GM23248 (cell line): ENCODE data around the gene ATAD5. TPM values are rescaled to one million over a fixed set of nuclear protein-coding genes. Genes with fewer than 3 reads are reported as not detected.

Source experiments
- DNase-seq: peaks from one replicate; pipeline ENCODE4 v3.0.0-alpha.2; 2015
- H2AFZ ChIP-seq: fragments of 200-600 bp; sonication (generic); 2 replicates; pipeline ENCODE4 v1.6.1; 2016; ENCODE audit warnings: antibody characterized with exemption
- H3F3A ChIP-seq: fragments of 200-600 bp; sonication (generic); 2 replicates; pipeline ENCODE4 v1.6.1; 2016; ENCODE audit warnings: mild to moderate bottlenecking, antibody characterized with exemption, mixed run types; ENCODE audit not compliant: insufficient read depth
- H3K27ac ChIP-seq: fragments of 200-600 bp; sonication (generic); 2 replicates; pipeline ENCODE4 v1.5.1; 2016; ENCODE audit warnings: mild to moderate bottlenecking
- H3K27me3 ChIP-seq: fragments of 200-600 bp; sonication (generic); replicated peaks from 2 replicates; pipeline ENCODE4 v1.6.1; 2016; ENCODE audit warnings: mild to moderate bottlenecking; ENCODE audit not compliant: insufficient read depth
- H3K36me3 ChIP-seq: fragments of 200-600 bp; sonication (generic); 2 replicates; pipeline ENCODE4 v1.6.1; 2016; ENCODE audit warnings: low read depth, mild to moderate bottlenecking
- H3K4me1 ChIP-seq: fragments of 200-600 bp; sonication (generic); 2 replicates; pipeline ENCODE4 v1.6.1; 2016; ENCODE audit warnings: mild to moderate bottlenecking; ENCODE audit not compliant: insufficient read depth
- H3K4me2 ChIP-seq: fragments of 200-600 bp; sonication (generic); one replicate; pipeline ENCODE4 v1.6.1; 2016; ENCODE audit warnings: mild to moderate bottlenecking; ENCODE audit not compliant: unreplicated experiment
- H3K4me3 ChIP-seq: fragments of 200-600 bp; sonication (generic); 2 replicates; pipeline ENCODE4 v1.5.1; 2016; ENCODE audit warnings: mild to moderate bottlenecking
- H3K79me2 ChIP-seq: fragments of 200-600 bp; sonication (generic); 2 replicates; pipeline ENCODE4 v1.6.1; 2016; ENCODE audit warnings: mild to moderate bottlenecking; ENCODE audit not compliant: insufficient read depth
- H3K9ac ChIP-seq: fragments of 200-600 bp; sonication (generic); 2 replicates; pipeline ENCODE4 v1.6.1; 2016; ENCODE audit warnings: mild to moderate bottlenecking
- H3K9me2 ChIP-seq: fragments of 200-600 bp; sonication (generic); 2 replicates; pipeline ENCODE4 v1.6.1; 2016; ENCODE audit warnings: mixed run types, mild to moderate bottlenecking, moderate library complexity; ENCODE audit not compliant: insufficient read depth
- H3K9me3 ChIP-seq: fragments of 200-600 bp; sonication (generic); one replicate; pipeline ENCODE4 v1.6.1; 2017; ENCODE audit warnings: low read depth
- H4K20me1 ChIP-seq: fragments of 200-600 bp; sonication (generic); 2 replicates; pipeline ENCODE4 v1.6.0; 2016; ENCODE audit not compliant: insufficient read depth
- EZH2 ChIP-seq: fragments of 200-600 bp; sonication (generic); IDR thresholded peaks from 2 replicates; pipeline ENCODE4 v1.6.1; 2018; ENCODE audit warnings: antibody characterized with exemption, mild to moderate bottlenecking; ENCODE audit not compliant: insufficient read depth, poor library complexity, severe bottlenecking
- EZH2phosphoT487 ChIP-seq: fragments of 200-600 bp; sonication (generic); IDR thresholded peaks from 2 replicates; pipeline ENCODE4 v1.6.1; 2018; ENCODE audit warnings: antibody characterized with exemption, moderate library complexity, mild to moderate bottlenecking, low read depth; ENCODE audit not compliant: insufficient read depth
- WGBS, 2 experiments: methylation state at CpG; one replicate each; pipeline ENCODE4 v1.1.6; 2015 to 2017; ENCODE audit warnings: low lambda C conversion rate in 2 of 2, low coverage in 1 of 2; ENCODE audit errors: missing lambda C conversion rate in 2 of 2; 5-methylcytosine and 5-hydroxymethylcytosine counted together
- in situ Hi-C: fragments of 300-500 bp; cut with MboI; formaldehyde crosslinking; loops from 2 replicates; pipeline ENCODE4 v1.15.0; 2020
- polyA plus RNA-seq: library from polyadenylated mRNA; unstranded; fragments of >200 nt; fragmentation: Nextera tagmentation; extraction: Ambion mirVana; gene quantifications from 2 replicates; pipeline ENCODE4 v1.2.1, GENCODE V29; 2016
- total RNA-seq: library from RNA; depleted of rRNA; stranded (reverse); fragments of >200 nt; shearing (Covaris generic); gene quantifications from 2 replicates; pipeline ENCODE4 v1.2.3, GENCODE V29; 2014

Gene ATAD5
- total and polyA plus RNA-seq, 2 experiments from 2014 or later: 1.1 to 1.8 TPM

- Histone ChIP-seq H3K9ac (no peak overlapping the region), H2AFZ (no peak overlapping the region), H3K9me2 (no peaks in the 10 kb centered on the region), H3F3A (no peaks in the 10 kb centered on the region), H3K36me3 (no peaks in the 10 kb centered on the region), H3K27ac (no peak overlapping the region), H4K20me1 (no peaks in the 10 kb centered on the region), H3K27me3 (no peaks in the 10 kb centered on the region), H3K79me2 (no peaks in the 10 kb centered on the region), H3K4me1 (no peaks in the 10 kb centered on the region), H3K4me3 (no peak overlapping the region), H3K4me2 (no peak overlapping the region), H3K9me3 (no peaks in the 10 kb centered on the region)
- 95 to 99% methylated on average over 6 of the region's 6 CpGs for WGBS, 2 experiments
- DNase-seq: no peak
- TF ChIP-seq EZH2phosphoT487 (no peak), EZH2 (no peak)
- in situ Hi-C loops: no loop called here
These were observed 16.3 kb downstream of the ATAD5 start for GRCh38 chr17:30848021-30848420.

- no peaks in the 10 kb centered on the region for H4K20me1 ChIP-seq
- H3K79me2 ChIP-seq: no peaks in the 10 kb centered on the region
- H3K27me3 ChIP-seq: no peaks in the 10 kb centered on the region
These were observed 22.4 kb downstream of the ATAD5 start for GRCh38 chr17:30854146-30854545.

GRCh38 chr17:30858556-30859250, 26.9 kb downstream of the ATAD5 start:
- H3K4me3 ChIP-seq: no peak overlapping the region
- no peaks in the 10 kb centered on the region for H3K36me3 ChIP-seq
- H3K4me1 ChIP-seq: no peaks in the 10 kb centered on the region
- no peaks in the 10 kb centered on the region for H3K9me2 ChIP-seq
- in situ Hi-C loops: no loop called here
- H3K4me2 ChIP-seq: no peak overlapping the region
- WGBS, 2 experiments: 85 to 88% methylated on average over 9 of the region's 9 CpGs
- H3K79me2 ChIP-seq: no peaks in the 10 kb centered on the region
- peak; percentile 20 for DNase-seq
- H3K9ac ChIP-seq: no peak overlapping the region
- no peak overlapping the region for H2AFZ ChIP-seq
- TF ChIP-seq EZH2phosphoT487 (no peak), EZH2 (no peak)
- no peaks in the 10 kb centered on the region for H3F3A ChIP-seq
- no peak overlapping the region for H3K27ac ChIP-seq
- H3K9me3 ChIP-seq: no peaks in the 10 kb centered on the region
- no peaks in the 10 kb centered on the region for H4K20me1 ChIP-seq
- H3K27me3 ChIP-seq: no peaks in the 10 kb centered on the region

More at GRCh38 chr17:30854146-30854545, 22.4 kb downstream of the ATAD5 start:
- Histone ChIP-seq H3K27ac (no peak overlapping the region), H3F3A (no peaks in the 10 kb centered on the region), H3K4me1 (no peaks in the 10 kb centered on the region), H3K9me2 (no peaks in the 10 kb centered on the region), H3K36me3 (no peaks in the 10 kb centered on the region), H2AFZ (no peak overlapping the region), H3K9me3 (no peaks in the 10 kb centered on the region), H3K4me3 (no peak overlapping the region), H3K4me2 (no peak overlapping the region), H3K9ac (no peak overlapping the region)
- WGBS, 2 experiments: 96% methylated on average over 3 of the region's 3 CpGs
- in situ Hi-C loops: no loop called here
- no peak for TF ChIP-seq EZH2
- DNase-seq: no peak

GRCh38 chr17:30864636-30865035, 32.9 kb downstream of the ATAD5 start:
- no peaks in the 10 kb centered on the region for H3K79me2 ChIP-seq
- H4K20me1 ChIP-seq: no peaks in the 10 kb centered on the region
- no peaks in the 10 kb centered on the region for H3K9me3 ChIP-seq
- no peaks in the 10 kb centered on the region for H3F3A ChIP-seq
- in situ Hi-C loops: no loop called here
- TF ChIP-seq EZH2phosphoT487 (no peak), EZH2 (no peak)
- no peak overlapping the region for H2AFZ ChIP-seq
- no peak overlapping the region for H3K27ac ChIP-seq
- no peak overlapping the region for H3K9ac ChIP-seq
- peaks cover 4% of the 10 kb centered on the region; the same call in 1 of the 2 replicates for H3K36me3 ChIP-seq
- no peaks in the 10 kb centered on the region for H3K27me3 ChIP-seq
- no peaks in the 10 kb centered on the region for H3K4me1 ChIP-seq
- H3K4me3 ChIP-seq: no peak overlapping the region
- H3K4me2 ChIP-seq: no peak overlapping the region
- DNase-seq: no peak
- WGBS, 2 experiments: 100% methylated on average over 1 of the region's 1 CpG
- no peaks in the 10 kb centered on the region for H3K9me2 ChIP-seq
